ENCODE data around the gene GNG4. TPM values are rescaled to one million over a fixed set of nuclear protein-coding genes. Genes with fewer than 3 reads are reported as not detected.

Gene GNG4
- 1 to 10 TPM; 2.9 to 7.7 (median 4.6) TPM for total RNA-seq
- long read RNA-seq, donor 1, full-length matches to known transcripts, result 4 of 5 reads
- long read RNA-seq, donor 1, partial matches to known transcripts, result 0 of 5 reads
- long read RNA-seq, donor 1, other reads (novel, unspliced or antisense), result 1 of 5 reads
- long read RNA-seq, donor 2, full-length matches to known transcripts, result 5 of 5 reads
- long read RNA-seq, donor 2, partial matches to known transcripts, result 0 of 5 reads
- long read RNA-seq, donor 2, other reads (novel, unspliced or antisense), result 0 of 5 reads

DNA sequence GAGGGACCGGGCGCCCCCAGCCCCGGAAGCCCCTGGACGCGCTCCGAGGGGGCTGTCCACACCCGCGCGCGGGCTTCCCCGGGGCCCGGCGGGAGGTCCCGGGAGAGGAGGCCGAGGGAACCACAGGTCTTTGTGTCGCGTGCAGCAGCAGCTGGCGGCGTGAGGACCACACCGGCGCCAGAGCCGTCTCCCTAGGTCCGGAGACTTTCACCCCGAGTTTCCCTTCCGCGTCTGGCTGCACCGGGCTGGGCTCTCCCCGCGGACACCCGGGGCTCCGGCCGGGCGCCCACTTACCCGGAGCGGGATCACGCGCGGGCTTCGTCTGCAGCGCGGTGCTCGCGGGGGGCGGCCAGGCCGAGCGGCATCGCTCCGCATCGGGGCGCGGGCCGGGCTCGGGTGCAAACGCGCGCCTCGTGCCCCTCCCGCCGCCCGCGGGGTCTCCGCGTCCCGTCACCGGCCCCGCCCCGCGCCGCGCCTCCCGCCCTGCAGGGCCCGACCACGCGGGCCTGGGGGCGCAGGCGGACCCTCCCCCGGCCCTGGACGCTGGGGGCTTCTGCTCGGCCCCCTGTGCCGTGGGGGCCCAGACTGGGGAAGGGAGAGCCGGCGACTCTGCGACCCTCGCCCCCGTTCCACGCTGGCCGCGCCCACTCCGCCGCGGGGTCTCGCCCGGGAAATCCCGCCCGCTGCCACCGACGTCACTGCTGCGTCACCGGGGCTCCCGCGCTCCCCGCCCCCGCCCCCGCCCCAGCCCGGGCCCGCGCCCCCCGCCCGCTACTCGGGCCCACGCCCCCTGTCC is at the start of gene GNG4:
Gene GNG4 (minus strand): TSS at position 417 of the 796 bp plus-strand sequence. CDS start 65,946 bp downstream, outside the sequence.
- H3K9me3 ChIP-seq, result no peaks in the 10 kb centered on the region
- TF ChIP-seq, protein P1, sequence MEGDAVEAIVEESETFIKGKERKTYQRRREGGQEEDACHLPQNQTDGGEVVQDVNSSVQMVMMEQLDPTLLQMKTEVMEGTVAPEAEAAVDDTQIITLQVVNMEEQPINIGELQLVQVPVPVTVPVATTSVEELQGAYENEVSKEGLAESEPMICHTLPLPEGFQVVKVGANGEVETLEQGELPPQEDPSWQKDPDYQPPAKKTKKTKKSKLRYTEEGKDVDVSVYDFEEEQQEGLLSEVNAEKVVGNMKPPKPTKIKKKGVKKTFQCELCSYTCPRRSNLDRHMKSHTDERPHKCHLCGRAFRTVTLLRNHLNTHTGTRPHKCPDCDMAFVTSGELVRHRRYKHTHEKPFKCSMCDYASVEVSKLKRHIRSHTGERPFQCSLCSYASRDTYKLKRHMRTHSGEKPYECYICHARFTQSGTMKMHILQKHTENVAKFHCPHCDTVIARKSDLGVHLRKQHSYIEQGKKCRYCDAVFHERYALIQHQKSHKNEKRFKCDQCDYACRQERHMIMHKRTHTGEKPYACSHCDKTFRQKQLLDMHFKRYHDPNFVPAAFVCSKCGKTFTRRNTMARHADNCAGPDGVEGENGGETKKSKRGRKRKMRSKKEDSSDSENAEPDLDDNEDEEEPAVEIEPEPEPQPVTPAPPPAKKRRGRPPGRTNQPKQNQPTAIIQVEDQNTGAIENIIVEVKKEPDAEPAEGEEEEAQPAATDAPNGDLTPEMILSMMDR (IDR thresholded peaks at IDR 0.05), result no peak
- DNase-seq (peak in 2 of 3 donors; percentile 28 to 55), ATAC-seq (peak; percentile 56)
- peaks cover 15% of the 10 kb centered on the region for H3K4me1 ChIP-seq (ENCODE audit: low read depth)
- H3K4me3 ChIP-seq, result no peak within 1 kb of the TSS
- H3K36me3 ChIP-seq (ENCODE audit: low read depth), result no peaks in the 10 kb centered on the region
- intact Hi-C loops (cut with DNase I, micrococcal nuclease), result no loop called here

DNA sequence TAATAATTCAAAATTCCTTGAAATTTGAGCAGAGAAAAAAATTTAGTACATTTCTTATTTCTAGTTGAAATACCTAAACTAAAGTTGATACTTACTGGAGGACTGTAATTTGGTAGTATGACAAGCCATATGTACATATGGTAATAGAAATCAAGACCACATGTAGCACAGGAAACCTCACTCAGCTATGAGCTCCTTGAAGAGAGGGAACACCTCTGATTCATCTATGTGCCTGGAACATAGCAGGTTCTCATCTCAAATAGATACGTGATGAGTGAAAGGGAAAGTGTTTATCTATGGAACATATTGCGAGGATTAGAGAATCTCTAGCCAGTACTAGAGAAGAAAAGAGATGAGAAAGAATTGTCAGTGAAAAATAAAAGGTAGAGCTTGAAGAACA is 47.9 kb upstream of the GNG4 start:
- Histone ChIP-seq H3K4me3 (no peak overlapping the region), H3K9me3 (no peaks in the 10 kb centered on the region), H3K4me1 (ENCODE audit: low read depth) (no peaks in the 10 kb centered on the region), H3K36me3 (ENCODE audit: low read depth) (no peaks in the 10 kb centered on the region)
- intact Hi-C loops (cut with DNase I, micrococcal nuclease), result no loop called here
- DNase-seq, result no peak
- ATAC-seq, result no peak
- TF ChIP-seq, protein P1 (IDR thresholded peaks at IDR 0.05), result no peak

DNA sequence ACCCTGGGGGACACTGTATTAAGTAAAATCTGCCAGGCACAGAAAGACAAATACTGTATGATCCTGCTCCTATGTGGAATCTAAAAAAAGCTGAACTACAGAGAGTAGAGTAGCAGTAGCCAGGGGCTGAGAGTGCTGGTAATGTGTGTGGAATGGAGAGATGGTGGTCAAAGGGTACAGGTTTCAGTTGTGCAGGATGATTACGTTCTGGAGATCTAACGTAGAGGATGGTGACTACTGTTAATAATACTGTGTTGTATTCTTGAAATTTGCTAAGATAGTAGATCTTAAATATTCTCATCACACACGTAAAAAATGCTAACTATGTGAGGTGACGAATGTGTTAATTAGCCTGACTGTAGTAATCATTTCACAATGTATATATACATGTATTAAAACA is 39.8 kb upstream of the GNG4 start:
- Histone ChIP-seq H3K4me3 (no peak overlapping the region), H3K9me3 (no peaks in the 10 kb centered on the region), H3K4me1 (ENCODE audit: low read depth) (no peaks in the 10 kb centered on the region), H3K36me3 (ENCODE audit: low read depth) (no peaks in the 10 kb centered on the region)
- TF ChIP-seq, protein P1 (IDR thresholded peaks at IDR 0.05), result no peak
- ATAC-seq (no peak), DNase-seq (no peak)
- intact Hi-C loops (cut with DNase I, micrococcal nuclease), result no loop called here

DNA sequence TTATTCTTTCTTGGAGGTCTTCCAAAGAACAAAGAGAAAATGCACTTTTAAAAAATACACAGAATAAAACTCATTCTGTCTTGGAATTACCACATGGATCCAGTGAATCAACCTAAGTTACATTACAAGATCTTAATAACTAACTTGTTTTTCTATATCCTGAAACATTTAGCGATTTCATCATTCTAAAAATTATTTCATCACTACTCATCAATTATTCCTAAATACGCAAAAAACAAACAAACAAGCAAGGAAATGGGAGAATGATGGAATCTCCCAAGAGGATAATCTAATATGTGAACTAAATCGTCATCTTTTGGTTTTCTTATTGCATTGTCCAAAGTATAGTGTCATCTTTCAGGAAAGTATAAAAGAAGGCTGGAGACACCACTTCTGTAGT is 38.5 kb upstream of the GNG4 start:
- ATAC-seq (no peak), DNase-seq (no peak)
- intact Hi-C loops (cut with DNase I, micrococcal nuclease), result no loop called here
- Histone ChIP-seq H3K9me3 (no peaks in the 10 kb centered on the region), H3K4me3 (no peak overlapping the region), H3K4me1 (ENCODE audit: low read depth) (no peaks in the 10 kb centered on the region), H3K36me3 (ENCODE audit: low read depth) (no peaks in the 10 kb centered on the region)
- TF ChIP-seq, protein P1 (IDR thresholded peaks at IDR 0.05), result no peak

DNA sequence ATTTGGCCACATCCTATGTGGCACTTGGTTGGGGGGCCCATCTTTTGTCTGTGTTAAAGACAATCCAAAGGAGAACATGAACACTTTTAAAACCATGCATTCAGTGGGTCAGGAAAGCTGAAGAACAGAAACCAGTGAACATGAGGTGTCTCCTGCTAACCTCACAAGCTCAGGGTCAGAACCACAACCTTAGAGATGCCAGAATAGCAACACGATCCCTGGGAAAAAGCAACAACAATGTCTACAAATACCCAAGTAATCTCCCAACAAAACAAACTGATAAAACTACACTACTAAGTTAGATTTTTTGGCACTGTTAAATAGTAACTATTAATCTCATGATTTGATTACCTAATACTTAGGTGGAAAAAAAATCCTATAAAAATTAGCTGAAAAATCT is 34.1 kb upstream of the GNG4 start:
- Histone ChIP-seq H3K9me3 (no peaks in the 10 kb centered on the region), H3K4me3 (no peak overlapping the region), H3K36me3 (ENCODE audit: low read depth) (no peaks in the 10 kb centered on the region), H3K4me1 (ENCODE audit: low read depth) (no peaks in the 10 kb centered on the region)
- TF ChIP-seq, protein P1 (IDR thresholded peaks at IDR 0.05), result no peak
- intact Hi-C loops (cut with DNase I, micrococcal nuclease), result no loop called here
- DNase-seq (no peak), ATAC-seq (no peak)
